HepG2 (cell line): Measurements from ENCODE around the gene ABL2. TPM values are rescaled to one million over a fixed set of nuclear protein-coding genes. Genes with fewer than 3 reads are reported as not detected.

ENCODE experiments used
- ATAC-seq: fragments of 200-7000 bp; cut with Tn5 transposase; 3 replicates; pipeline ENCODE4 v1.9.1; 2020; ENCODE audit warnings: mild to moderate bottlenecking, moderate library complexity
- BruUV-seq: library from RNA; stranded (reverse); fragments of 400-500 nt; replicated peaks from 2 replicates; lab custom pipeline; 2021; lab: Mats Ljungman, UMichigan
- CTCF ChIA-PET: fragments of 300-600 bp; formaldehyde crosslinking; extraction: SDS; loops from one replicate; lab custom pipeline; 2021; ENCODE audit warnings: low total read pairs, inconsistent platforms, low intra/inter-chr PET ratio; lab: Yijun Ruan, JAX
- POLR2A ChIA-PET: fragments of 350-600 bp; sonication (Branson Sonifier 250); formaldehyde crosslinking; loops from one replicate; lab custom pipeline; 2020; ENCODE audit warnings: antibody characterized with exemption, inconsistent platforms; lab: Yijun Ruan, JAX
- DNase-seq: peaks from one replicate; pipeline ENCODE4 v3.0.0-alpha.2; 2015; ENCODE audit warnings: low spot score
- FAIRE-seq: peaks from 3 replicates; lab custom pipeline; 2011; peaks lifted over from hg19 to GRCh38; lab: Jason Lieb, UNC
- H2AFZ ChIP-seq: one replicate; pipeline ENCODE4 v1.6.1; 2011; ENCODE audit warnings: low read length, inconsistent platforms
- H3K27ac ChIP-seq: fragments of 300-600 bp; 3 replicates; pipeline ENCODE4 v1.8.0; 2011; ENCODE audit warnings: mixed run types, mild to moderate bottlenecking, mixed read lengths, low read length, inconsistent platforms; ENCODE audit not compliant: insufficient read depth; ENCODE audit errors: extremely low read length
- H3K27me3 ChIP-seq, 2 experiments: fragments of 200-600 bp in 1 of 2; 2 replicates in 1 of 2; 3 replicates in 1 of 2; pipeline versions ENCODE4 v1.6.0 to v1.8.0; 2011; ENCODE audit warnings: low read length in 2 of 2, mild to moderate bottlenecking in 2 of 2, moderate library complexity in 2 of 2, inconsistent platforms in 1 of 2; ENCODE audit not compliant: insufficient read depth in 2 of 2, control insufficient read depth in 1 of 2
- H3K36me3 ChIP-seq, 2 experiments: fragments of 200-600 bp in 1 of 2; replicated peaks in 1 of 2; 2 replicates in 1 of 2; 3 replicates in 1 of 2; pipeline versions ENCODE4 v1.5.1 to v1.8.0; 2011; ENCODE audit warnings: low read length in 2 of 2, inconsistent platforms in 1 of 2; ENCODE audit not compliant: insufficient read depth in 2 of 2, control insufficient read depth in 1 of 2
- H3K4me1 ChIP-seq: 2 replicates; pipeline ENCODE4 v1.5.1; 2012; ENCODE audit warnings: low read length, inconsistent platforms; ENCODE audit not compliant: insufficient read depth
- H3K4me2 ChIP-seq: 2 replicates; pipeline ENCODE4 v1.6.0; 2011; ENCODE audit warnings: low read depth, low read length, inconsistent platforms
- H3K4me3 ChIP-seq, 3 experiments: fragments of 200-600 bp in 1 of 3; sonication (generic), shearing (Covaris generic) in 1 of 3; replicated peaks in 1 of 3; 2 replicates each; pipeline ENCODE4 v1.5.1; 2011 to 2016; ENCODE audit warnings: low read length in 3 of 3, inconsistent platforms in 2 of 3, low read depth in 2 of 3, mild to moderate bottlenecking in 2 of 3, control low read depth in 1 of 3, mixed read lengths in 1 of 3; ENCODE audit not compliant: insufficient read depth in 1 of 3
- H3K79me2 ChIP-seq: one replicate; pipeline ENCODE4 v1.6.1; 2011; ENCODE audit warnings: low read length, inconsistent platforms; ENCODE audit not compliant: insufficient read depth
- H3K9ac ChIP-seq: 2 replicates; pipeline ENCODE4 v1.6.0; 2011; ENCODE audit warnings: mild to moderate bottlenecking, low read depth, low read length, inconsistent platforms; ENCODE audit not compliant: insufficient read depth
- H3K9me3 ChIP-seq: 2 replicates; pipeline ENCODE4 v1.5.1; 2012; ENCODE audit warnings: mild to moderate bottlenecking, low read length
- H4K20me1 ChIP-seq: 2 replicates; pipeline ENCODE4 v1.6.0; 2011; ENCODE audit warnings: inconsistent platforms, mild to moderate bottlenecking, low read length, moderate library complexity; ENCODE audit not compliant: insufficient read depth
- ERF ChIP-seq: IDR thresholded peaks from 2 replicates; pipeline ENCODE4 v1.6.1; 2018; ENCODE audit warnings: missing biosample characterization, missing genetic modification reagents
- FOXO1 ChIP-seq: sonication (generic); formaldehyde crosslinking; IDR thresholded peaks from 2 replicates; pipeline ENCODE4 v1.4.0; 2020; ENCODE audit warnings: missing genetic modification reagents
- HDAC6 ChIP-seq: fragments of 200-600 bp; sonication (generic); IDR thresholded peaks from 2 replicates; pipeline ENCODE4 v1.7.0; 2017; ENCODE audit warnings: mild to moderate bottlenecking, antibody characterized with exemption, low read length, low read depth
- MAF1 ChIP-seq: sonication (generic); formaldehyde crosslinking; IDR thresholded peaks from 2 replicates; pipeline ENCODE4 v1.5.0; 2020; ENCODE audit warnings: missing genetic modification reagents, borderline replicate concordance
- SOX5 ChIP-seq: IDR thresholded peaks from 2 replicates; pipeline ENCODE4 v1.6.1; 2016; ENCODE audit warnings: borderline replicate concordance
- ZNF17 ChIP-seq: sonication (generic); formaldehyde crosslinking; IDR thresholded peaks from 2 replicates; pipeline ENCODE4 v1.5.0; 2020; ENCODE audit warnings: mild to moderate bottlenecking, missing genetic modification reagents
- ZNF329 ChIP-seq: sonication (generic); formaldehyde crosslinking; IDR thresholded peaks from 2 replicates; pipeline ENCODE4 v1.9.0; 2021; ENCODE audit warnings: low read depth, mild to moderate bottlenecking, missing genetic modification reagents
- WGBS: methylation state at CpG from one replicate; pipeline ENCODE4 v1.1.6; 2017; ENCODE audit warnings: low lambda C conversion rate; 5-methylcytosine and 5-hydroxymethylcytosine counted together
- in situ Hi-C: cut with HindIII; loops from 2 replicates; pipeline ENCODE4 v1.10.0; 2017; ENCODE audit warnings: low pct_unique_long_range_greater_than_20kb; ENCODE audit not compliant: extremely low pct_ligation_motif_present
- intact Hi-C: fragments of 100-400 bp; cut with micrococcal nuclease; formaldehyde crosslinking; loops from one replicate; pipeline ENCODE4 v1.10.0; 2022; ENCODE audit not compliant: unreplicated experiment
- polyA plus RNA-seq, 8 experiments: library from polyadenylated mRNA; depleted of rRNA in 3 of 8; stranded (reverse) in 7 of 8; unstranded in 1 of 8; fragments of >200 nt; fragmentation: Illumina TruSeq in 4 of 8; extraction: Trizol in 4 of 8; gene quantifications; 2 replicates each; pipeline versions ENCODE4 v1.2.1 to v1.2.3, GENCODE V29; 2011 to 2016; ENCODE audit warnings: low read depth in 4 of 8, missing spikeins in 1 of 8, mixed read lengths in 1 of 8; ENCODE audit not compliant: insufficient read depth in 1 of 8
- total RNA-seq, 5 experiments: library from RNA; depleted of rRNA; stranded (reverse); fragments of >200 nt; fragmentation: Illumina TruSeq; extraction: Trizol; gene quantifications; 2 replicates each; pipeline ENCODE4 v1.2.3, GENCODE V29; 2016; ENCODE audit warnings: low read depth in 1 of 5
- TF ChIP-seq, protein P1 (sequence below): sonication (generic); formaldehyde crosslinking; IDR thresholded peaks from 2 replicates; pipeline ENCODE4 v1.5.1; 2020; ENCODE audit warnings: missing genetic modification reagents, mild to moderate bottlenecking, borderline replicate concordance
- TF ChIP-seq, protein P2 (sequence below): sonication (generic); formaldehyde crosslinking; IDR thresholded peaks from 2 replicates; pipeline ENCODE4 v1.8.1; 2023; ENCODE audit warnings: mild to moderate bottlenecking, moderate library complexity, missing genetic modification reagents
- TF ChIP-seq, protein P3 (sequence below): sonication (generic); formaldehyde crosslinking; IDR thresholded peaks from 2 replicates; pipeline ENCODE4 v1.5.0; 2020; ENCODE audit warnings: mild to moderate bottlenecking, missing genetic modification reagents, borderline replicate concordance

ABL2 gene
- total and polyA plus RNA-seq, 2 of the 13 experiments (the other 11 are each of a cell fraction or from before 2014, with no cell fraction given) = 5.8 to 6.0 TPM

DNA sequence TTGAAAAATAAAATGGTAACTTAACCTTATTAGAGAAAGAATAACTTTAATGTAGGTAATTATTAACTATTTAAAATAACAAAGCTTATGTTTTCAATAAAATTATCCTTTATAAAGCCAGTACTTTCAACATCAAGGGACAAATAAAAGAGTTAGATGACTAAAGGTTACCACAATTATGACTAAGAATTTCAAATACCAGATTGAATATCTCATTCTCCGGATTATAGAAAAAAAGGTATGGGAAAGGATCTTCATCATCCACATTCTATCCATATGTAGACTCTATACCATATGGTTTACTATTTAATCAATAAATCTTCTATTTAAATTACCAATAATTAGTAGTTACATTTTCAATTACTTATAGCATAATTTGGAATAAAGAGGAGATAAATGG is 84.9 kb downstream of the ABL2 start:
- CTCF ChIA-PET = no interaction called here
- 100% methylated on average over 1 of the region's 1 CpG for whole genome bisulfite sequencing
- POLR2A ChIA-PET = no interaction called here
- no TSS peak for BruUV-seq
- Histone ChIP-seq H3K79me2 (peaks cover 22% of the 10 kb centered on the region), H3K27me3 (no peaks in the 10 kb centered on the region), H2AFZ (no peak overlapping the region), H3K27ac (no peak overlapping the region), H4K20me1 (no peaks in the 10 kb centered on the region), H3K4me1 (peaks cover 14% of the 10 kb centered on the region), H3K9me3 (no peaks in the 10 kb centered on the region), H3K4me2 (no peak overlapping the region), H3K4me3 (no peak overlapping the region), H3K9ac (no peak overlapping the region), H3K36me3 (no peaks in the 10 kb centered on the region; a peak in 1 of 5 replicates)
- ATAC-seq = no peak
- FAIRE-seq = no peak
- TF ChIP-seq HDAC6 (no peak), ZNF329 (CRISPR knock-in tag) (no peak), FOXO1 (CRISPR knock-in tag) (no peak), ZNF17 (no peak), ERF (CRISPR knock-in tag) (no peak), MAF1 (CRISPR knock-in tag) (no peak), SOX5 (no peak)
- TF ChIP-seq, protein P1, sequence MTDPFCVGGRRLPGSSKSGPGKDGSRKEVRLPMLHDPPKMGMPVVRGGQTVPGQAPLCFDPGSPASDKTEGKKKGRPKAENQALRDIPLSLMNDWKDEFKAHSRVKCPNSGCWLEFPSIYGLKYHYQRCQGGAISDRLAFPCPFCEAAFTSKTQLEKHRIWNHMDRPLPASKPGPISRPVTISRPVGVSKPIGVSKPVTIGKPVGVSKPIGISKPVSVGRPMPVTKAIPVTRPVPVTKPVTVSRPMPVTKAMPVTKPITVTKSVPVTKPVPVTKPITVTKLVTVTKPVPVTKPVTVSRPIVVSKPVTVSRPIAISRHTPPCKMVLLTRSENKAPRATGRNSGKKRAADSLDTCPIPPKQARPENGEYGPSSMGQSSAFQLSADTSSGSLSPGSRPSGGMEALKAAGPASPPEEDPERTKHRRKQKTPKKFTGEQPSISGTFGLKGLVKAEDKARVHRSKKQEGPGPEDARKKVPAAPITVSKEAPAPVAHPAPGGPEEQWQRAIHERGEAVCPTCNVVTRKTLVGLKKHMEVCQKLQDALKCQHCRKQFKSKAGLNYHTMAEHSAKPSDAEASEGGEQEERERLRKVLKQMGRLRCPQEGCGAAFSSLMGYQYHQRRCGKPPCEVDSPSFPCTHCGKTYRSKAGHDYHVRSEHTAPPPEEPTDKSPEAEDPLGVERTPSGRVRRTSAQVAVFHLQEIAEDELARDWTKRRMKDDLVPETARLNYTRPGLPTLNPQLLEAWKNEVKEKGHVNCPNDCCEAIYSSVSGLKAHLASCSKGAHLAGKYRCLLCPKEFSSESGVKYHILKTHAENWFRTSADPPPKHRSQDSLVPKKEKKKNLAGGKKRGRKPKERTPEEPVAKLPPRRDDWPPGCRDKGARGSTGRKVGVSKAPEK = no peak
- TF ChIP-seq, protein P2, sequence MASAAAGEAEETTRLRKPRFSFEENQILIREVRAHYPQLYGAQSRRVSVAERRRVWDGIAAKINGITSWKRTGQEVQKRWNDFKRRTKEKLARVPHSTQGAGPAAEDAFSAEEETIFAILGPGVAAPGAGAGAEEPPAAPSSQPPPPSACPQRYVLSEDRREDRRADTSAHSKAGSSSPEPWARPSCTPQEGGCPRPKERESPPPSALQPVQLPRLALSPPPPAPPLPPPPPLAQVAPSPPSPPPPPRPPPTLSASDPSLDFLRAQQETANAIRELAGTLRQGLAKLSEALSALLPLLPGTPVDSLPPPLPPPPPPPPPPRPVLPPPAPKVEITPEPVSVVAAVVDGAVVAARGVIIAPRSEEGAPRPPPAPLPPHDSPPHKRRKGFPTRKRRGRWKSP (CRISPR knock-in tag) = no peak
- TF ChIP-seq, protein P3, sequence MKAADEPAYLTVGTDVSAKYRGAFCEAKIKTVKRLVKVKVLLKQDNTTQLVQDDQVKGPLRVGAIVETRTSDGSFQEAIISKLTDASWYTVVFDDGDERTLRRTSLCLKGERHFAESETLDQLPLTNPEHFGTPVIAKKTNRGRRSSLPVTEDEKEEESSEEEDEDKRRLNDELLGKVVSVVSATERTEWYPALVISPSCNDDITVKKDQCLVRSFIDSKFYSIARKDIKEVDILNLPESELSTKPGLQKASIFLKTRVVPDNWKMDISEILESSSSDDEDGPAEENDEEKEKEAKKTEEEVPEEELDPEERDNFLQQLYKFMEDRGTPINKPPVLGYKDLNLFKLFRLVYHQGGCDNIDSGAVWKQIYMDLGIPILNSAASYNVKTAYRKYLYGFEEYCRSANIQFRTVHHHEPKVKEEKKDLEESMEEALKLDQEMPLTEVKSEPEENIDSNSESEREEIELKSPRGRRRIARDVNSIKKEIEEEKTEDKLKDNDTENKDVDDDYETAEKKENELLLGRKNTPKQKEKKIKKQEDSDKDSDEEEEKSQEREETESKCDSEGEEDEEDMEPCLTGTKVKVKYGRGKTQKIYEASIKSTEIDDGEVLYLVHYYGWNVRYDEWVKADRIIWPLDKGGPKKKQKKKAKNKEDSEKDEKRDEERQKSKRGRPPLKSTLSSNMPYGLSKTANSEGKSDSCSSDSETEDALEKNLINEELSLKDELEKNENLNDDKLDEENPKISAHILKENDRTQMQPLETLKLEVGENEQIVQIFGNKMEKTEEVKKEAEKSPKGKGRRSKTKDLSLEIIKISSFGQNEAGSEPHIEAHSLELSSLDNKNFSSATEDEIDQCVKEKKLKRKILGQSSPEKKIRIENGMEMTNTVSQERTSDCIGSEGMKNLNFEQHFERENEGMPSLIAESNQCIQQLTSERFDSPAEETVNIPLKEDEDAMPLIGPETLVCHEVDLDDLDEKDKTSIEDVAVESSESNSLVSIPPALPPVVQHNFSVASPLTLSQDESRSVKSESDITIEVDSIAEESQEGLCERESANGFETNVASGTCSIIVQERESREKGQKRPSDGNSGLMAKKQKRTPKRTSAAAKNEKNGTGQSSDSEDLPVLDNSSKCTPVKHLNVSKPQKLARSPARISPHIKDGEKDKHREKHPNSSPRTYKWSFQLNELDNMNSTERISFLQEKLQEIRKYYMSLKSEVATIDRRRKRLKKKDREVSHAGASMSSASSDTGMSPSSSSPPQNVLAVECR (CRISPR knock-in tag) = no peak
- intact Hi-C loops = no loop called here
- in situ Hi-C loops = no loop called here
- DNase-seq = no peak
